LNCAP (cell line): ENCODE results near the gene PAX3.

ENCODE experiments used
- TF ChIP-seq, protein P1 (sequence below): fragments of 450-650 bp; IDR thresholded peaks from 2 replicates; pipeline ENCODE4 v1.5.1; 2017; ENCODE audit warnings: mild to moderate bottlenecking

Gene PAX3

GRCh38 chr2:222309361-222309760, 10.6 kb upstream of the PAX3 start:
- TF ChIP-seq, protein P1, sequence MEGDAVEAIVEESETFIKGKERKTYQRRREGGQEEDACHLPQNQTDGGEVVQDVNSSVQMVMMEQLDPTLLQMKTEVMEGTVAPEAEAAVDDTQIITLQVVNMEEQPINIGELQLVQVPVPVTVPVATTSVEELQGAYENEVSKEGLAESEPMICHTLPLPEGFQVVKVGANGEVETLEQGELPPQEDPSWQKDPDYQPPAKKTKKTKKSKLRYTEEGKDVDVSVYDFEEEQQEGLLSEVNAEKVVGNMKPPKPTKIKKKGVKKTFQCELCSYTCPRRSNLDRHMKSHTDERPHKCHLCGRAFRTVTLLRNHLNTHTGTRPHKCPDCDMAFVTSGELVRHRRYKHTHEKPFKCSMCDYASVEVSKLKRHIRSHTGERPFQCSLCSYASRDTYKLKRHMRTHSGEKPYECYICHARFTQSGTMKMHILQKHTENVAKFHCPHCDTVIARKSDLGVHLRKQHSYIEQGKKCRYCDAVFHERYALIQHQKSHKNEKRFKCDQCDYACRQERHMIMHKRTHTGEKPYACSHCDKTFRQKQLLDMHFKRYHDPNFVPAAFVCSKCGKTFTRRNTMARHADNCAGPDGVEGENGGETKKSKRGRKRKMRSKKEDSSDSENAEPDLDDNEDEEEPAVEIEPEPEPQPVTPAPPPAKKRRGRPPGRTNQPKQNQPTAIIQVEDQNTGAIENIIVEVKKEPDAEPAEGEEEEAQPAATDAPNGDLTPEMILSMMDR = no peak

DNA sequence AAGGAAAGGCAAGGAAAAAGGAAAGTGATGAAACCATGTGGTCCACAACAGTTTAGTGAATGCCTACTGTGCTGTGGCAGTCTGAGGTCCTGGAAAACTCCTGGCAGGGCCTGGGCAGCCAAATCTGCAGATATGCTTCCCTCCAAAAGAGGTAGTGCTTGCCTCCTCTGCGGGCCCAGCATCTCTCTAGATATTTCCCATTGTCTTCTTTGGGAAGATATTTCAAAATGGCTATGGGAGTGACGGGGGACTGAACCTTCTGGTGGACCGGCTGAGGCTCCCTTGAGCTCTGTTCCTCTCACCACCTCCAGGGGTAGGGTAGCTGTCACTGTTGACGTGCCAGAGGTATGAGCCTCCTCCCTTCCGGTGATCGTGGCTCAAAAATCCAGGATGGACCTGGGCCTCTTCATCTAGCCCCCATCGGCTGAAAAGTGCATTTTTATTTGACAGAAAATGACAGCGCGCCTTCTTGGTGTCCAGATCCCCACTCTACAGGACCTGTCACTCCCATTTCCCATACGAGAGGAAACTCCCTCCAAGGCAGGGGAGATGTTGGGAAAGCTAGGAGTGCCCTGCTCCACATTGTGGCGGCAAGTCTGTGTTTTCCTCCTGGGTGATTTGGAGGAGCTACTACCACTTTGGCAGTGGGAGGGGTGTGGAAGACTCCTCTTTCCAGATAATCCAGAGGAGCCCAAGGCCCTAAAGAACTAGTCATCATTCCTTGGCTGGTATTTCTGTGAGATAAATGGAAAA, 9.4 kb upstream of the PAX3 start:
- TF ChIP-seq, protein P1 = no peak

DNA sequence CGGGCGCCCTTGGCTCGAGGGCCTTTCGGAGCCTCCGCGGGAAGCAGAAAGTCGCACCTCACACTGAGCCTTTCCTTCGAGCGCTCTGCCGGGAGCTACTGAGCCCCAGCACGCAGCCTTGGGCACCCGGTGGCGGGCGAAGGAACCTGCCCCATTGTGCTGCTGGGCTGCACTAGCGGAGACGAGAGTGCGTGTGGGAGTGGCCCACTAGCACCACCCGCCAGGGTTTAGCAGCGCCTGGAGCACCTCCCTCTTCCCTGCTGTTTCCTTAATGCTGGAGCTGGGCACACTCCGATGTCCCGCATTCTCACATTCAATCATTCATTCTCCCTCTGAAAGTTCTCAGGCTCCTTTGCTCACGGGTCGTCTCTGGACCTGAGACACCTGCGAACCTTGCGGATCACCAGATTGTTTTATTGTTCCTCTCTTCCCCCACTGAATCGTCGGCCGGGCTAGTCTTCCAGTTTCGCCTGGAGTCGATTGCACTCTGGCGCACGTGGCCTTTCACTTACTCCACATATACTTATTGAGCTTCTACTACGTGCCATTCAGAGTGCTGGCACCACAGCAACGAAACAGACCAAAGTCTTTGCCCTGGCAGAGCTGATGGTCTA, 8.5 kb upstream of the PAX3 start:
- TF ChIP-seq, protein P1 = no peak

DNA sequence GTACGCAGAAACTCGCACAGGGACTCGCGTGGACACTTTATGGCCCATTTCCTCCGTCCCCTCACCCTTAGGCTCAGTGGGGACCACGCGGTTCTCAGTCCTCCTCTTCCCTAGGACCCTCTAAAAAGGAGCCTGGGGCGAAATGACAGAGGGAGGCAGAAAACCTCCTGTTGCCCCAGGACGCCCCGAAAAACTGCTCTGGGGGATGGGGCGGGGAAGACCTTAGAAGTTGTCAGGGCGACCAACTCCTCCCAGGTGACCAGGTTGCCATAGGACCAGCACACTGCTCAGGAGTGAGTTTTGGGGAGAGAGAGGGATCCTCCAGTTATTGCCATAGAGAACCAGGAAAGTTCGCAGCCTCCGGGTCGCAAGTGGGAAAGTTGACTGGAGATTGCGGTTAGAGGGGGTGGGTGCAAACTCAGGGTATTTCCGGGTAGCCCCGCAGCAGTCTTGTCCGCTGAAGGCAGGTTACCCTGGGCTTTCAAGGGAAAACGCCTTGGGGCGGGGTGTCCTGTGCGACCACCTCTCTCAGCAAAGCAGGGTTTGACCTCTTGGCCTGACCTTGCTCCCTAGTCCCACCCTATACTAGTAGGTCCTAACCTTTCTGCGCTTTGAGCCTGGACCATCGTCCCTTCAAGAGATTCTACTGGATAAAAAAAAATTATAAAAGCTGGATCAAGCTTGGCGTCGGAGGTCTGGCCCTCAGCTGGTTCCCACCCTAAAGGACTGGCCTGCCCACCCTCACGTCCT, 7.8 kb upstream of the PAX3 start:
- TF ChIP-seq, protein P1 = no peak

GRCh38 chr2:222305516-222306392, 7.0 kb upstream of the PAX3 start:
- TF ChIP-seq, protein P1 = no peak

DNA sequence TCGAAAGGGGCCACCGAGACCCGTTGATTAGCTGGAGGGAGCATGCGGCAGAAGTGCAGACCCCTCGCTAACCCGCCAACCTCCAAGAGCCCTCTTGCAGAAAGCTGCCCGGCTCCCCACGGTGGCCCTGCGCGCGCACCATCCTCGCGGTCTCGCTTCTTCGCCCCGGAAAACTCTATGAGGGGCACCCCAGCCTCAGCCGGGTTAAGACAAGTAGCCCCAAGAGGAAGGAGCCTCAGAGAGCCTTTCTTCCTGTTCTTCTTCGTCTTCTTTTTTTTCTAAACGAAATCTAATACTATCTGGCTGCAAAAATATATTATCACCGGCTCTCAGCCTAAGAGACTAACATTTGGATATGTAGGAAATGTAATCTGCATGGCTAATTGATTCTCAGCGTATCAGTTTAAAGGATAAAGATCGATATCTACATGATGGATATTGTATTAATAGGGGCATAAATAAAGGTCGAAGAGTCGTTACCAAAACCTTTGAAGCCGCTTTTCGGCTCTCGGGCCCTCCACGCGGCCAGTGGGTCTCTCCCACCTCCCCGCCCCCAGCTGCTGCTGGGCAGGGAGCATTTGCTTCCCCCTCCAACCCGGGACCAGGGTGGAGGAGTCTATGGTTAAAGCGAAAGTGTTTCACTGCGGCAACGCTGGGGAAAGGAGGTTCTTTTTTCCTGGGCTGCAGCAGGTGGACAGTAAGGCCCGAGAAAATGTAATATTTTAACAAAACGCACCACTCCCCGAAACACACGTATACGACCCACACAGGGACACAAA, 6.1 kb upstream of the PAX3 start:
- TF ChIP-seq, protein P1 = no peak
